ENCODE results near the gene UBAP1. TPM values are rescaled to one million over a fixed set of nuclear protein-coding genes. Genes with fewer than 3 reads are reported as not detected.
"Not testable (repeated sequence)": the region's sequence is repeated elsewhere in the genome, so short reads cannot be mapped to it uniquely, and the experiment has no call there.

The UBAP1 gene
- total RNA-seq, 3 donors from 2014 or later = 33.7 to 53.1 (median 38.2) TPM

GRCh38 chr9:34218446-34218845 lies 39.6 kb downstream of the UBAP1 start:
- Histone ChIP-seq H3K4me1 (ENCODE audit: low read depth) (no peaks in the 10 kb centered on the region), H3K36me3 (ENCODE audit: low read depth) (no peaks in the 10 kb centered on the region), H3K9me3 (no peaks in the 10 kb centered on the region), H3K4me3 (no peak overlapping the region)
- ATAC-seq = no peak
- DNase-seq = no peak
- intact Hi-C loops (cut with DNase I, micrococcal nuclease) = no loop called here
- no peak for TF ChIP-seq CTCF (IDR thresholded peaks at IDR 0.05)

GRCh38 chr9:34219421-34219820 lies 40.6 kb downstream of the UBAP1 start:
- H3K4me3 ChIP-seq = no peak overlapping the region
- no peak for DNase-seq
- TF ChIP-seq CTCF (IDR thresholded peaks at IDR 0.05) = no peak
- intact Hi-C loops (cut with DNase I, micrococcal nuclease) = no loop called here
- ATAC-seq = no peak
- no peaks in the 10 kb centered on the region for H3K9me3 ChIP-seq
- no peaks in the 10 kb centered on the region for H3K4me1 ChIP-seq (ENCODE audit: low read depth)
- H3K36me3 ChIP-seq (ENCODE audit: low read depth) = no peaks in the 10 kb centered on the region

- H3K4me1 ChIP-seq (ENCODE audit: low read depth) = no peaks in the 10 kb centered on the region
- H3K4me3 ChIP-seq = no peak overlapping the region
- TF ChIP-seq CTCF (IDR thresholded peaks at IDR 0.05) = no peak
- H3K9me3 ChIP-seq = no peaks in the 10 kb centered on the region
- H3K36me3 ChIP-seq (ENCODE audit: low read depth) = no peaks in the 10 kb centered on the region
- DNase-seq = no peak
- no peak for ATAC-seq
- intact Hi-C loops (cut with DNase I, micrococcal nuclease) = no loop called here
These were observed 41.4 kb downstream of the UBAP1 start for GRCh38 chr9:34220218-34220617.

- ATAC-seq = no peak
- H3K4me1 ChIP-seq (ENCODE audit: low read depth) = no peaks in the 10 kb centered on the region
- no peaks in the 10 kb centered on the region for H3K9me3 ChIP-seq
- no peaks in the 10 kb centered on the region for H3K36me3 ChIP-seq (ENCODE audit: low read depth)
- intact Hi-C loops (cut with DNase I, micrococcal nuclease) = no loop called here
- no peak for TF ChIP-seq CTCF (IDR thresholded peaks at IDR 0.05)
- DNase-seq = no peak
- H3K4me3 ChIP-seq = no peak overlapping the region
These were observed 45.5 kb downstream of the UBAP1 start for GRCh38 chr9:34224349-34224748.

- H3K9me3 ChIP-seq; H3K4me1 ChIP-seq (ENCODE audit: low read depth); H3K36me3 ChIP-seq (ENCODE audit: low read depth); H3K4me3 ChIP-seq; DNase-seq; intact Hi-C loops (cut with DNase I, micrococcal nuclease); ATAC-seq: not testable (repeated sequence)
These were observed 47.4 kb downstream of the UBAP1 start for GRCh38 chr9:34226144-34226760.

GRCh38 chr9:34227445-34227844 lies 48.6 kb downstream of the UBAP1 start:
- TF ChIP-seq CTCF (IDR thresholded peaks at IDR 0.05) = no peak
- ATAC-seq = no peak

More at GRCh38 chr9:34227445-34227844, 48.6 kb downstream of the UBAP1 start:
- H3K9me3 ChIP-seq = no peaks in the 10 kb centered on the region
- no peak overlapping the region for H3K4me3 ChIP-seq
- DNase-seq = no peak
- intact Hi-C loops (cut with DNase I, micrococcal nuclease) = no loop called here
- H3K4me1 ChIP-seq (ENCODE audit: low read depth) = no peaks in the 10 kb centered on the region
- H3K36me3 ChIP-seq (ENCODE audit: low read depth) = no peaks in the 10 kb centered on the region
